Heart right ventricle (tissue), 16 donors: ENCODE data around the gene SOCS2. TPM values are rescaled to one million over a fixed set of nuclear protein-coding genes. Genes with fewer than 3 reads are reported as not detected.

Experiments used
- ATAC-seq, 8 donors: fragments of 200-7000 bp; cut with Tn5 transposase; one replicate each; pipeline ENCODE4 v1.9.1; 2020; ENCODE audit warnings: mild to moderate bottlenecking in 8 of 8, moderate library complexity in 8 of 8, moderate number of reproducible peaks in 1 of 8
- DNase-seq, 2 donors: peaks; one replicate each; pipeline ENCODE4 v3.0.0-alpha.2; 2020
- H3K27ac ChIP-seq, 10 donors: fragments of 200-600 bp; sonication (generic) in 2 of 10; one replicate each; pipeline versions ENCODE4 v1.5.0 to v1.8.0; 2020 to 2022; ENCODE audit warnings: mild to moderate bottlenecking in 3 of 10
- H3K27me3 ChIP-seq, 7 donors: fragments of 200-600 bp; one replicate each; pipeline ENCODE4 v1.8.0; 2021 to 2022; ENCODE audit warnings: mild to moderate bottlenecking in 2 of 7
- H3K36me3 ChIP-seq, 9 donors: fragments of 200-600 bp; sonication (generic) in 1 of 9; one replicate each; pipeline versions ENCODE4 v1.5.0 to v1.8.0; 2020 to 2022; ENCODE audit warnings: mild to moderate bottlenecking in 2 of 9
- H3K4me1 ChIP-seq, 9 donors: fragments of 200-600 bp; sonication (generic) in 1 of 9; one replicate each; pipeline versions ENCODE4 v1.5.0 to v1.8.0; 2020 to 2022; ENCODE audit warnings: mild to moderate bottlenecking in 4 of 9
- H3K4me3 ChIP-seq, 10 donors: fragments of 200-600 bp; sonication (generic) in 2 of 10; one replicate each; pipeline versions ENCODE4 v1.5.0 to v1.8.0; 2020 to 2022; ENCODE audit warnings: mild to moderate bottlenecking in 7 of 10, moderate library complexity in 2 of 10
- H3K9me3 ChIP-seq, 11 donors: fragments of 200-600 bp in 10 of 11; sonication (generic) in 2 of 11; one replicate each; pipeline versions ENCODE4 v1.5.0 to v1.8.0; 2013 to 2022; ENCODE audit warnings: mild to moderate bottlenecking in 2 of 11, control low read depth in 1 of 11, moderate library complexity in 1 of 11
- whole genome bisulfite sequencing, 2 donors: extraction: QIAGEN DNeasy Blood & Tissue Kit; methylation state at CpG; one replicate each; pipeline ENCODE4 v1.1.7; 2013; ENCODE audit warnings: inconsistent platforms in 1 of 2; 5-methylcytosine and 5-hydroxymethylcytosine counted together
- intact Hi-C, 10 donors: fragments of 100-400 bp; cut with DNase I; formaldehyde crosslinking; loops; one replicate each; pipeline versions ENCODE4 v1.11.1 to v1.14.2; 2022
- polyA plus RNA-seq, 2 donors: library from polyadenylated mRNA; stranded (reverse); fragments of 200-250 nt; gene quantifications; one replicate each; pipeline ENCODE4 v1.2.3, GENCODE V29; 2013
- total RNA-seq, 10 donors: library from RNA; stranded (reverse); fragmentation: NEBNext Ultra II Directional in 3 of 10; extraction: Animal tissue kit (Norgen Biotek cat#: 25700) in 3 of 10; gene quantifications; one replicate each; pipeline versions ENCODE4 v1.2.1 to v1.2.4, GENCODE V29; 2021 to 2023
- TF ChIP-seq, protein P1 (sequence below), 9 donors: fragments of 200-600 bp; sonication (generic) in 2 of 9; IDR thresholded peaks; one replicate each; pipeline versions ENCODE4 v1.5.0 to v1.8.0; 2021 to 2022; ENCODE audit warnings: antibody characterized with exemption in 9 of 9, mild to moderate bottlenecking in 5 of 9, moderate library complexity in 1 of 9
- donor health status: Arrhythmogenic right ventricular cardiomyopathy.
- donor health status: ischemic (EF 13 %, LVEDD 7.1; RV severe dilation, severe dysfunction).
- donor health status: healthy with polysubstance abuse.
- donor health status: DM: no; HTN: yes; CAD: no.
- donor health status: DM: no; HTN: no; CAD: no.
- donor health status: ischemic (EF 25% LVEDD 6.9; RV normal size, moderate dysfunction).
- donor health status: ischemic (EF 25% LVEDD 5.7; RV mildly dilated, moderate dysfunction).
- donor health status: healthy.
- donor health status: DM: yes; HTN: yes; CAD: no.
- donor health status: Ischemic cardiomyopathy.
- donor health status: ischemic (EF 35%, LVEDD 5.7; RV mildly dilated, moderate dysfunction).
- donor health status: nonischemic (EF 11% LVEDD 7.7; RV severe dilation, severe dysfunction).
- donor health status: DM: yes; HTN: yes; CAD: no.
- donor health status: PGD.
- donor health status: ischemic (EF 29% LVEDD 5.4; RV normal size, mild dysfunction).
- donor health status: nonischemic (EF 23%, LVEDD 6.1; RV moderate dilation, normal function).

Gene SOCS2
- total and polyA plus RNA-seq, 12 donors: 8.6 to 35.1 (median 18.3) TPM

DNA sequence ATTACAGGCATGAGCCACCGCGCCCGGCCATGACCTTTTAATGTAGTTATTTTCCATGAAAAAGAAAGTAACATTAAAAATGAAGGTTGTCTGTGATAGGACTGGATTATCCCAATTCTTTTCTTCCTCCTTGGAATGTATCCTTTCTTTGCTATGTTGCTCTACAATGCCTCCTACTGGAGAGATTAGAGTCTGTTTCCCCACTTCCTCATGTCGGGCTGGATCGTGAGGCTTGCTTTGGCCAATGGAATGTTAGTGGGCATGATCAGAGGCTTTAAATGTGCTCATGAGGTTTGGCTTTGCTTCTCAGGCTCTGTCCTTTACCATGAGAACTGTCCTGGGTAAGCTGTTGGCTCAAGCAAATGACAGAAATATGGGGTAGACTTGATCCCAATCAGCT lies 34.7 kb upstream of the SOCS2 start:
- Histone ChIP-seq H3K9me3 (no peaks in the 10 kb centered on the region), H3K27me3 (no peaks in the 10 kb centered on the region), H3K36me3 (peaks cover 0 to 5% (median 0%) of the 10 kb centered on the region in 9 donors), H3K4me3 (no peak overlapping the region), H3K4me1 (peaks cover 0 to 34% (median 13%) of the 10 kb centered on the region in 9 donors), H3K27ac (peak overlapping the region in 1 of 10 donors; percentile 33)
- intact Hi-C loops: no loop called here
- DNase-seq (no peak), ATAC-seq (no peak)
- TF ChIP-seq, protein P1, sequence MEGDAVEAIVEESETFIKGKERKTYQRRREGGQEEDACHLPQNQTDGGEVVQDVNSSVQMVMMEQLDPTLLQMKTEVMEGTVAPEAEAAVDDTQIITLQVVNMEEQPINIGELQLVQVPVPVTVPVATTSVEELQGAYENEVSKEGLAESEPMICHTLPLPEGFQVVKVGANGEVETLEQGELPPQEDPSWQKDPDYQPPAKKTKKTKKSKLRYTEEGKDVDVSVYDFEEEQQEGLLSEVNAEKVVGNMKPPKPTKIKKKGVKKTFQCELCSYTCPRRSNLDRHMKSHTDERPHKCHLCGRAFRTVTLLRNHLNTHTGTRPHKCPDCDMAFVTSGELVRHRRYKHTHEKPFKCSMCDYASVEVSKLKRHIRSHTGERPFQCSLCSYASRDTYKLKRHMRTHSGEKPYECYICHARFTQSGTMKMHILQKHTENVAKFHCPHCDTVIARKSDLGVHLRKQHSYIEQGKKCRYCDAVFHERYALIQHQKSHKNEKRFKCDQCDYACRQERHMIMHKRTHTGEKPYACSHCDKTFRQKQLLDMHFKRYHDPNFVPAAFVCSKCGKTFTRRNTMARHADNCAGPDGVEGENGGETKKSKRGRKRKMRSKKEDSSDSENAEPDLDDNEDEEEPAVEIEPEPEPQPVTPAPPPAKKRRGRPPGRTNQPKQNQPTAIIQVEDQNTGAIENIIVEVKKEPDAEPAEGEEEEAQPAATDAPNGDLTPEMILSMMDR (IDR thresholded peaks at IDR 0.05): no peak
- 93 to 98% methylated on average over 5 of the region's 5 CpGs for WGBS, 2 donors

DNA sequence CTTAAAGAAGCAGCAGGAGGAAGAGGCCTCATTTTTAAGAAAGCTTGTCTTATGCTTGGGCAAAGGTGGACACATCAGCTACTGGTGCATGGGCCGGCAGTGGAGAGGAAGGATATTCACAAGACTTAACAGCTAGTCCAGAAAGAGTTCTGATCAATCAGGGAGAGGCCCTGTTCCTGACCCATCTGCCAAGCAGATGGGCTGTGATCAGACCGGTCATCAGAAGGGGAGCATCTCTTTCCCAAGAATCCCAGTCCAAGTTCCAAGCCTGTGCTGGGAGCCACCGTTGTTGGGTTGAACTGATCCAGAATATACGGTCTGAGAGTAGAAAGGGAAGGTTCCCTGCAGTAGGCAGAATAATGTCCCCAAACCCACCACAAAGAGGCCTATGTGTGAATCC lies 32.7 kb upstream of the SOCS2 start:
- ATAC-seq (no peak), DNase-seq (no peak)
- 92 to 98% methylated on average over 4 of the region's 4 CpGs for WGBS, 2 donors
- Histone ChIP-seq H3K4me3 (no peak overlapping the region), H3K36me3 (peaks cover 0 to 22% (median 0%) of the 10 kb centered on the region in 9 donors), H3K9me3 (no peaks in the 10 kb centered on the region), H3K4me1 (peaks cover 0 to 34% (median 13%) of the 10 kb centered on the region in 9 donors), H3K27ac (peak overlapping the region in 3 of 10 donors; percentile 35 to 56 (median 36)), H3K27me3 (no peaks in the 10 kb centered on the region)
- TF ChIP-seq, protein P1 (IDR thresholded peaks at IDR 0.05): no peak
- intact Hi-C loops: no loop called here

DNA sequence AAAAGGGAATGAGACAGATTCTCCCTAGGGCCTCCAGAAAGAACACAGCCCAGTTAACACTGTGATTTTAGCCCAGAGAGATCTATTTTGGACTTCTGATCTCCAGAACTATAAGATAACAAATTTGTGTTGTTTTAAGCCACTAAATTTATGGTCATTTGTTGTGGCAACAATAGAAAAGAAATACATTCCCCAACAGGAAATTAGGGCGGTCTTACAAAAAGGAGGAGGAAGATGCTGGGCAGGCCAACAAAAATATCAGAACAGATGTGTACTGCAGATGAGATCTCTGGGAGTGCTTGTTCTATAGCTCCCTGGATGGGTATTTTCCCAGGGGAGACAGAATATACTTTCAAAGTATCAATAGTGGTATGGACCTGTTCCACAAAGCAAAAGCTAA lies 32.0 kb upstream of the SOCS2 start:
- Histone ChIP-seq H3K4me3 (no peak overlapping the region), H3K27me3 (no peaks in the 10 kb centered on the region), H3K36me3 (peaks cover 0 to 26% (median 0%) of the 10 kb centered on the region in 9 donors), H3K9me3 (no peaks in the 10 kb centered on the region), H3K27ac (peak overlapping the region in 2 of 10 donors; percentile 35 to 36), H3K4me1 (peaks cover 0 to 34% (median 13%) of the 10 kb centered on the region in 9 donors)
- DNase-seq (no peak), ATAC-seq (peak in 1 of 8 donors; percentile 12)
- WGBS, 2 donors: 42 to 46% methylated on average over 1 of the region's 1 CpG
- TF ChIP-seq, protein P1 (IDR thresholded peaks at IDR 0.05): no peak
- intact Hi-C loops: no loop called here

DNA sequence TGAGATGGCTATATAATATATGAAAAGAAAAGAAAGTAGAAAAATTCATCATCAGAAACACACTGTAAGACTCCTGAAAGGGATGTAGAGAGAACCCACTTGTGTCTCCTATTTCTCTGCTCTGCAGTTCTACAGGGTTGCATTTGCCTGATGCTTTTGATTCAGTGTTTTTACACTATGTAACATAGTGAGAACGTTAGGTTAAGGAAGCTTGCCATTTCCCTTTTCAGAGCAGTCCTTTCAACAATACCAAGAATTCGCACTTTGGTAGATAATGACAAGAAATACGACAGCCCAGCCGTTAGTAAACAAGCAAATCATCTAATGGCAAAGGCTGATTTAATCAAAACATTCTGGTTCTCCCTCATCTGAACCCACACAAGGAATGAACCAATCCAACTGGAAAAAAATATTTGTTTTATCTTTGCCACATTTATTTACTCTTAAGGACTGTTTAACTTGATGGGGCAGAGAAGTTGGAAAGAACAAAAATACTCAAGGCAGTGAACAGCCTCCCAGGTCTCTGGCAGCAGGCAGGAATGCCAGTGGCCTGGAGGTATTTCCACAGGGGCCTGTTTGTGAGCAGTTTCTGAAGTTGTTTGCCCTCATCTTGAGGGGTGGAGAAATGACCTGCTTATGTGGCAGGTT lies 30.8 kb upstream of the SOCS2 start:
- H3K9me3 ChIP-seq: no peaks in the 10 kb centered on the region
- TF ChIP-seq, protein P1 (IDR thresholded peaks at IDR 0.05): no peak
- H3K4me3 ChIP-seq: no peak overlapping the region
- no peak overlapping the region for H3K27ac ChIP-seq
- 65 to 66% methylated on average over 4 of the region's 4 CpGs for WGBS, 2 donors
- peaks cover 0 to 27% (median 13%) of the 10 kb centered on the region in 9 donors for H3K4me1 ChIP-seq
- peaks cover 0 to 26% (median 0%) of the 10 kb centered on the region in 9 donors for H3K36me3 ChIP-seq
- H3K27me3 ChIP-seq: no peaks in the 10 kb centered on the region
- no peak for DNase-seq
- intact Hi-C loops: no loop called here
- no peak for ATAC-seq
